Ectodermal cell (in vitro differentiated cells): ENCODE data around the gene NAIF1. TPM values are rescaled to one million over a fixed set of nuclear protein-coding genes. Genes with fewer than 3 reads are reported as not detected.
A peak's percentile ranks its signal among the peaks of the same experiment; 100 is the strongest.
"Not testable (repeated sequence)": the region's sequence is repeated elsewhere in the genome, so short reads cannot be mapped to it uniquely, and the experiment has no call there.

ENCODE experiments used
- H3K27ac ChIP-seq: 2 replicates; pipeline ENCODE4 v1.7.0; 2013; ENCODE audit warnings: mild to moderate bottlenecking, low read depth, low read length; ENCODE audit not compliant: insufficient read depth, poor library complexity, severe bottlenecking
- H3K27me3 ChIP-seq: 2 replicates; pipeline ENCODE4 v1.7.0; 2013; ENCODE audit warnings: mild to moderate bottlenecking, low read length; ENCODE audit not compliant: insufficient read depth, control insufficient read depth, poor library complexity, severe bottlenecking
- H3K36me3 ChIP-seq: one replicate; pipeline ENCODE4 v1.7.0; 2013; ENCODE audit warnings: low read length; ENCODE audit not compliant: control insufficient read depth, insufficient read depth
- H3K4me1 ChIP-seq: one replicate; pipeline ENCODE4 v1.7.0; 2013; ENCODE audit warnings: low read length; ENCODE audit not compliant: control insufficient read depth, insufficient read depth
- H3K4me3 ChIP-seq: 2 replicates; pipeline ENCODE4 v1.7.0; 2013; ENCODE audit warnings: low read depth, low read length, control low read depth; ENCODE audit not compliant: insufficient read depth
- H3K9me3 ChIP-seq: 2 replicates; pipeline ENCODE4 v1.7.0; 2013; ENCODE audit warnings: mild to moderate bottlenecking, low read length, moderate library complexity; ENCODE audit not compliant: control insufficient read depth
- WGBS, 2 experiments: methylation state at CpG; one replicate each; pipeline ENCODE4 v1.1.7; 2013; ENCODE audit warnings: missing lambda C conversion rate in 2 of 2; 5-methylcytosine and 5-hydroxymethylcytosine counted together
- polyA plus RNA-seq, 4 experiments: library from polyadenylated mRNA; stranded (reverse); fragments of 50-300 nt; gene quantifications; one replicate each; pipeline ENCODE4 v1.2.3, GENCODE V29; 2013

NAIF1 gene, protein sequence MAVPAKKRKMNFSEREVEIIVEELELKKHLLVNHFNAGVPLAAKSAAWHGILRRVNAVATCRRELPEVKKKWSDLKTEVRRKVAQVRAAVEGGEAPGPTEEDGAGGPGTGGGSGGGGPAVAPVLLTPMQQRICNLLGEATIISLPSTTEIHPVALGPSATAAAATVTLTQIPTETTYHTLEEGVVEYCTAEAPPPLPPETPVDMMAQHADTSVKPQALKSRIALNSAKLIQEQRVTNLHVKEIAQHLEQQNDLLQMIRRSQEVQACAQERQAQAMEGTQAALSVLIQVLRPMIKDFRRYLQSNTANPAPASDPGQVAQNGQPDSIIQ
- 13.7 TPM for polyA plus RNA-seq (2013, experiment 1 of 4)
- 8.9 TPM for polyA plus RNA-seq (2013, experiment 2 of 4)
- 10.0 TPM for polyA plus RNA-seq (2013, experiment 3 of 4)
- polyA plus RNA-seq (2013, experiment 4 of 4): 10.9 TPM

DNA sequence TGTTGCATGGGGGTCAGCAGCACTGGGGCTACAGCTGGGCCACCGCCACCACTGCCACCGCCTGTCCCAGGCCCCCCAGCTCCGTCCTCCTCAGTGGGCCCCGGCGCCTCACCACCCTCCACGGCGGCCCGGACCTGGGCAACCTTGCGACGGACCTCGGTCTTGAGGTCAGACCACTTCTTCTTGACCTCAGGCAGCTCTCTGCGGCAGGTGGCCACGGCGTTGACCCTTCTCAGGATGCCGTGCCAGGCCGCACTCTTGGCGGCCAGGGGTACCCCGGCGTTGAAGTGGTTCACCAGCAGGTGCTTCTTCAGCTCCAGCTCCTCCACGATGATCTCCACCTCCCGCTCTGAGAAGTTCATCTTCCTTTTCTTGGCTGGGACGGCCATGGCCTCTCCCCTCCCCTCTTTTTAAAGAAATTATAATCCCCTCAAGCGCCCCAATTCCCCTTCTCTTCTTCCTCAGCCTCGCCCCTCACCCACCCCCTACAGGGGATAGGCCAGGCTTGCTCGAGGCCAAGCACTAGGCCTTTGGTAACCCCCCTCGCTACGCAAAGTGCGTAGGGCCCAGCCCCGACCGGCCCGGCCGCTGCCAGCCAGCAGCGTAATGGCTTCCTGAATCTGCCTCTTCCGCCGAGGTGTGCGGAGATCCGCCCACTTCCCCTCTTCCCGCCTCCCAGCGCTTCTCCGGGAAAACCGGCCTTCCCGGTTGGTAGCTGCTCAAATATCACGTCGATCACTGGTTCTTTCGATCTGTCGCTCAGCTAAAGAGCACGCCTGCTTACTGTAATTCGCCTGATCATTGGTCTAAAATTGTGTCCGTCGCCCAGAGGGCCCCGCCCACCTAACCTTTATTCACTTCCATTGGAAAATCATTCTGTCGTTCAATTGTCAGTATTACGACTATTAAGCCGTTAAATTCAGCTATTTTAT, at the start of gene NAIF1:
Gene NAIF1, minus strand, starts transcription at position 608 of the 932 bp plus-strand sequence. Its CDS starts 219 bp downstream, at position 389.
- H3K27ac ChIP-seq: peak within 1 kb of the TSS; percentile 96
- H3K27me3 ChIP-seq: no peaks in the 10 kb centered on the region
- H3K36me3 ChIP-seq: no peaks in the 10 kb centered on the region
- H3K4me1 ChIP-seq: peaks cover 8% of the 10 kb centered on the region
- H3K9me3 ChIP-seq: no peaks in the 10 kb centered on the region
- 38% methylated on average over 53 to 54 of the region's 54 CpGs for WGBS, 2 experiments
- peak within 1 kb of the TSS; percentile 59 for H3K4me3 ChIP-seq

DNA sequence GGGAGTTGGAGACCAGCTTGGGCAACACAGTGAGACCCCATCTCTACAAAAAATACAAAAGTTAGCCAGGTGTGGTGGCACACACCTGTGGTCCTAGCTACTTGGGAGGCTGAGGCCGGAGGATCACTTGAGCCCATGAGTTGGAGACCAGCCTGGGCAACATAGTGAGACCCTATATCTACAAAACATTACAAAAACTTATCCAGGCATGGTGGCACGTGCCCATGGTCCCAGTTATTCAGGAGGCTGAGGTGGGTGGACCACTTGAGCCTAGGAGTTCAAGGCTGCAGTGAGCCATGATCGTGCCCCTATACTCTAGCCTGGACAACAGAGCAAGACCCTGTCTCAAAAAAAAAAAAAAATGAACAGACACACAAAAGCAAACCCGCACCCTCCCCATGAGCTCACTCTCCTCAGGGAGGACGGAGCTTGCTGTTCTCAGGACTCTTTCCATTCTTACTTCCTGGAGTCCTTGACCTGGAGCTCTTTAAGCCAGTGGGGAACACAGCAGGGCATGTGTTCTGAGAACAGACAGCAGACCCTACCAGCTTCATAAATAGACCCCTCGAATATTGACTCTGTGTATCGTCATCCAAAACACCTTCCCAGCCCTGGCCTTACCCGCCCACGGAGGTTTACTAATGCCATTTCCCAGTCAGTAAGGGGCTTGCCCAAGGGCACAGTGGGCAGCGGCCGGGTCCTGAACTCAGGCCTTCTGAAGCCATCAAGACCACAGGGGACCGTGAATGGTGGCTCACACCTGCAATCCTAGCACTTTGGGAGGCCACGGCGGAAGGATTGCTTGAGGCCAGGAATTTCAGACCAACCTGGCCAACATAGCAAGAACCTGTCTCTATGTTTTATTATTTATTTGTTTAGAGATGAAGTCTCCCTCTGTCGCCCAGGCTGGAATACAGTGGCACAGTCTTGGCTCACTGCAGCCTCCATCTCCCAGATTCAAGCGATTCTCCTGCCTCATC, 49.3 kb upstream of the NAIF1 start:
- Histone ChIP-seq H3K36me3 (peaks cover 6% of the 10 kb centered on the region), H3K4me3 (no peak overlapping the region), H3K27me3 (no peaks in the 10 kb centered on the region), H3K27ac (no peak overlapping the region), H3K4me1 (peaks cover 8% of the 10 kb centered on the region), H3K9me3 (no peaks in the 10 kb centered on the region)
- WGBS, 2 experiments: 94 to 95% methylated on average over 16 of the region's 16 CpGs

DNA sequence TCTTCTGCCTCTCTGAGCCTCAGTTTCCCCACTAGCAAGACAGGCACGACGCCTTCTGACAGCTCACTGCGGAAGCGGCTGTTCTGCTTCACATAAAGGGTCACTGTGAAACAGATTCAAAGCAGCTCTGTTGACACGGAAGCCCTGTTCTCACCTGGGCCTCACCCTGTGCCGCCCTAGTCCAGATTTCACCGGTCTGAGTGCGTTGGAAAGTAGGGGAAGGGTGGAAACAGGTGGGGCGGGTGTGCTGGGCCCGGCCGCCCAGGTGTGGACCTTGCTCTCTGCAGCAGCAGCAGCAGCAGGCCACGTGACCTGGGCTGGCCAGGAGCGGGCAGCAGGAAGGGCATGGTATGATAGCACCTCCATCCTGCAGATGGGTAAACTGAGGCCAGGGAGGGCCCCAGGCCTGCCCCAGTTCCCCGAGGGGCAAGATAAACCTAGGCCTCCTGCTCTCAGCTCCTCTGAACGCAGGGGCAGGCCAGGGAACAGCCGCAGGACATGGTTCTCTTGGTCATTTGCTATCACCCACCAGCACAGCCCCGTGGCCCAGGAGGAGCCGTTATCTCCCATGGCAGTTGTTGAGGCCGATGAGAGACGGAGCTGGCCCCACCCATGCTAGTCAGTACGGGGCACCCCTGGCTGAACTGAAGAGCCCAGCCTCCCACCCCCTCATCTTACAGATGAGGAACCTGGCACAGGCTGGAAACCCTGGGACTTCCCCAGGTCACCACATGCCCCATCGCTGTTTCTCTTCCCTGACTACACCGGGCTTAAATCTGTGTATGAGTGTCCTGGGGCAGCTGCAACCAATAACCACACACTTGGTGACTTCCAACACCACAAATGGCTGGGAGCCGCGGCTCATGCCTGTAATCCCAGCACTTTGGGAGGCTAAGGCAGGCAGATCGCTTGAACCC, 48.3 kb upstream of the NAIF1 start:
- H3K4me1 ChIP-seq: peaks cover 8% of the 10 kb centered on the region
- no peaks in the 10 kb centered on the region for H3K36me3 ChIP-seq
- no peak overlapping the region for H3K27ac ChIP-seq
- H3K27me3 ChIP-seq: no peaks in the 10 kb centered on the region
- no peaks in the 10 kb centered on the region for H3K9me3 ChIP-seq
- WGBS, 2 experiments: 92% methylated on average over 26 of the region's 26 CpGs
- no peak overlapping the region for H3K4me3 ChIP-seq

DNA sequence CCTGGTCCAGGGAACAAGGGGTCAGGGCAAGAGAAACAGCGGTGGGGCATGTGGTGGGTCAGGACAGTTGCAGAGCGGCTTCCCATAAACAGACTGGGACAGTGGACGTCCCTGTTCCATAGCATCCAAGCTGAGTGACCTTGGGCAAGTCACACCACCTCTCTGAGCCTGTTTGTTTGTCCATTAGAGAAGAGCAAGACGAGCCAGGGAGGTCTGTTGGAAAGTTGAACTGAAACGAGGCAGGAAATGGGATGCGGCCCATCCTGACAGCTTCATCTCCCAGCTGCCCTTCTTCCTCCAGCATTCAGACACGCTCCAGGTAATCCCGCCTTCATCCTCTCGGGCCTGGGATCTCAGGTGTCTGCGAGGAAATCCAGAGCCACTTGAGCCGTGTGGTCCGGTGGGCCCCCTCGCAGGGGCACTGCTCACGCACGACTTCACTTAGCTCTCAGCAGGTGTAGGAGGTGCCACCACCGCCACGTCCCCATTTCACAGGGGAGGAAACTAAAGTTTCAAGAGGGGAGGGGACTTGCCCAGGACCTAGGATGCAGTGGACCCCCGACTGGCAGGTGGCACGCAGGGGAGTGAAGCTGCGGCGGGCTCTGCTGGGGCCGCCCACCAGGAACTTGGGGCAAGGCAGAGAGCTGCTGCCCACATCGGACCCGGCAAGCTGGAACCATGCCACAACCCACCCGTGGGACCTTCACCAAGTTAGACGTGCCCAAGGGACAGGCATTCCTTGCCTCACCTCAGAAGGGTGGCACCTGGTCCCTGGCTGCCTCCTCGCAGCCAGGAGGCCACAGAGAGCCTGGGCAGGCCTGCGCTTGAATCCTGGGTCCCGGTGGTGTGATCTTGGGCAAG, 47.4 kb upstream of the NAIF1 start:
- H3K9me3 ChIP-seq: no peaks in the 10 kb centered on the region
- H3K36me3 ChIP-seq: no peaks in the 10 kb centered on the region
- H3K27ac ChIP-seq: no peak overlapping the region
- H3K4me1 ChIP-seq: peaks cover 8% of the 10 kb centered on the region
- 93 to 94% methylated on average over 29 of the region's 29 CpGs for WGBS, 2 experiments
- H3K27me3 ChIP-seq: no peaks in the 10 kb centered on the region
- H3K4me3 ChIP-seq: no peak overlapping the region

DNA sequence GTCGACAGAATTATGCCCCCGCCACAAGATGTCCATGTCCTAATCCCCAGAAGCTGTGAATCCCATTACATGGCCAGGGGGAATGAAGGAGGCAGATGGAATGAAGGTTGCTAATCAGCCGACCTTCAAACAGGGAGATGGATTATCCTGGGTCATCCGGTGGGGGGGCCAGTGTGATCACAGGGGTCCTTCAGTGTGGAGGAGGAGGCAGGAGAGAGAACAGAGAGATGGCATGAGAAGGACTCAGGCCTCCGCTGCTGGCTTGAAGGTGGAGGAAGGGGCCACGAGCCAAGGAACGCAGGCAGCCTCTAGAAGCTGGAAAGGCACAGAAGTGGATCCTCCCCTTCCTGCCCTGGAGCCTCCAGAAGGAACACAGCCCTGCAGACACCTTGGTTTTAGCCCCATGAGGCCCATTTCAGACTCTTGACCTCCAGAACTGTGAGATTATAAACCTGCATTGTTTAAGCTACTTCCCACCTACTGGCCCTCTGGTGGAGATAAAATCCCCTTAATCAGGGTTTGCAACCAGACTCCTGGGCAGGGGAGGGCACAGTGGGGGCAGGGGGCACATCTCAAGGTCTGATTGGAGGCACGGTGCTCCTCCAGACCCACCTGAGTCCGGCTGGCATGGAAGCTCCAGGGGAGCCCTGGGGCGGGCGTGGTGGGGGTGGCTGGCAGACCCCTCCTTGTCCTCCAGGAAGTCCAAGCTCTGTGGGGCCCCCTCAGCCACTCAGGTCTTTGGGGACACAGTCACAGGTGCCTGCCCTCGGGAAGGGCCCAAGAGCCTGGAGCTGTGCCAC, 46.6 kb upstream of the NAIF1 start:
- H3K36me3 ChIP-seq: no peaks in the 10 kb centered on the region
- no peaks in the 10 kb centered on the region for H3K27me3 ChIP-seq
- no peak overlapping the region for H3K27ac ChIP-seq
- WGBS, 2 experiments: 94 to 97% methylated on average over 12 of the region's 12 CpGs
- no peaks in the 10 kb centered on the region for H3K9me3 ChIP-seq
- peaks cover 8% of the 10 kb centered on the region for H3K4me1 ChIP-seq
- H3K4me3 ChIP-seq: no peak overlapping the region

DNA sequence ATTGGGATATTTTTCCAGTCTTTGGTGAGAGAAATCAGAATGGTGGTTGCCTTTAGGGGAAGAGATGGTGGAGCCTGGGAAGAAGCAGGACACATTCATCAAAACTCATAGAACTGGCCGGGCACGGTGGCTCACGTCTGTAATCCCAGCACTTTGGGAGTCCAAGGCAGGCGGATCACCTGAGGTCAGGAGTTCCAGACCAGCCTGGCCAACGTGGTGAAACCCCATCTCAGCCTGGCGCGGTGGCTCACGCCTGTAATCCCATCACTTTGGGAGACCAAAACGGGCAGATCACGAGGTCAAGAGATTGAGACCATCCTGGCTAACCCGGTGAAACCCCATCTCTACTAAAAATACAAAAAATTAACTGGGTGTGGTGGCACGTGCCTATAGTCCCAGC, 44.6 kb upstream of the NAIF1 start:
- WGBS, 2 experiments: 92 to 93% methylated on average over 12 of the region's 12 CpGs
- not testable (repeated sequence) for H3K27ac ChIP-seq, H3K27me3 ChIP-seq, H3K4me3 ChIP-seq, H3K4me1 ChIP-seq, H3K9me3 ChIP-seq, H3K36me3 ChIP-seq

DNA sequence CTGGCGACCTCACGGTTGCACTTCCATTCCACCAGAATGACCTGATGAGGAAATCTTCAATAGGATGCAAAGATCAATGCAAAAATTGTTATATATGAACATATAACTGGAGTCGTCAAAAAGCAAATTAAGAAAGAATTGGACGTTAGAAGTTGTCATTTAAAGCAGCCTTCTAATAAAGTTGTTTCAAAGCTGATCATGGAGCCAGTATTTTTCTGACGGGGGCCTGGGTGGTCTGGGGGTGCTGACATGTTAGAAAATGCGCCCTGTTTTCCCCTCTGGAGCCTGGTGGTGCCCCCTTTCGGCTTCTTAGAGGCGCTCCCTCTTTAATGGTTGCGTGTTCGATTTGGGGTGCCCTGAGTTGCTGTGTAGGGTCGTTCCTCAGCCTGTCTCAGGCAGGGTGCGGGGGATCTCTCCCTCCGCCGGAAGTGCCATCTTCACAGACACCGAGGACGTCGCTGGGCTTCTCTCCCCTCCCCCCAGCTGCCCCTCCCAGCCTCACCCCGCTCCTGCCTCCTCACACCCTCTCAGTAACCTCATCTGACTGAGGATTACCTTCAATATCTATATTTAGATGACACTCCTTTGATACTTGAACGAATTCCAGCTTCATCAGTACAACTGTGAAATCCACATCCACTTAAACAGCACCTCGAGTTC, 42.1 kb upstream of the NAIF1 start:
- Histone ChIP-seq H3K36me3 (peaks cover 10% of the 10 kb centered on the region), H3K27ac (no peak overlapping the region), H3K27me3 (no peaks in the 10 kb centered on the region), H3K4me3 (no peak overlapping the region), H3K4me1 (no peaks in the 10 kb centered on the region), H3K9me3 (no peaks in the 10 kb centered on the region)
- 83 to 86% methylated on average over 20 of the region's 20 CpGs for WGBS, 2 experiments
